ENCODE data around the gene SKI. TPM values are rescaled to one million over a fixed set of nuclear protein-coding genes. Genes with fewer than 3 reads are reported as not detected.

The SKI gene
- total RNA-seq, 1 experiment from 2014 or later = 38.2 TPM

- no peaks in the 10 kb centered on the region for H3K27me3 ChIP-seq (replicated peaks; ENCODE audit: control insufficient read depth, insufficient read depth, low read length)
- no peak for DNase-seq
- H3K9me3 ChIP-seq = no peaks in the 10 kb centered on the region
- Mint-ChIP-seq H3K4me3 (ENCODE audit: unreplicated experiment) (no peak overlapping the region), H3K36me3 (ENCODE audit: insufficient read depth, unreplicated experiment) (peaks cover 4% of the 10 kb centered on the region), H3K9me3 (ENCODE audit: unreplicated experiment) (no peaks in the 10 kb centered on the region), H3K4me1 (ENCODE audit: low read depth, unreplicated experiment) (no peaks in the 10 kb centered on the region), H3K27ac (ENCODE audit: unreplicated experiment) (no peak overlapping the region), H3K27me3 (ENCODE audit: insufficient read depth, unreplicated experiment) (no peaks in the 10 kb centered on the region)
- CTCF ChIA-PET = no interaction called here
- H3K4me3 ChIP-seq (ENCODE audit: low read depth, low read length) = no peak overlapping the region
- H3K4me1 ChIP-seq = no peaks in the 10 kb centered on the region
- TF ChIP-seq CTCF (IDR thresholded peaks at IDR 0.05; ENCODE audit: insufficient read depth in 1 of 2, low read depth in 1 of 2, low read length in 1 of 2, severe bottlenecking in 1 of 2, unreplicated experiment in 1 of 2) = no peak
- POLR2A ChIA-PET = no interaction called here
- intact Hi-C loops (cut with micrococcal nuclease; ENCODE audit: unreplicated experiment) = no loop called here
- BruUV-seq (replicated peaks) = no TSS peak
- H3K36me3 ChIP-seq (ENCODE audit: control insufficient read depth, insufficient read depth, low read length) = no peaks in the 10 kb centered on the region
Measured at GRCh38 chr1:2337081-2337480, 109.0 kb downstream of the SKI start.

GRCh38 chr1:2337501-2337900, 109.4 kb downstream of the SKI start:
- POLR2A ChIA-PET = no interaction called here
- Histone ChIP-seq H3K4me1 (no peaks in the 10 kb centered on the region), H3K9me3 (no peaks in the 10 kb centered on the region), H3K27me3 (replicated peaks; ENCODE audit: control insufficient read depth, insufficient read depth, low read length) (no peaks in the 10 kb centered on the region), H3K36me3 (ENCODE audit: control insufficient read depth, insufficient read depth, low read length) (no peaks in the 10 kb centered on the region), H3K4me3 (ENCODE audit: low read depth, low read length) (no peak overlapping the region)
- H3K27me3 Mint-ChIP-seq (ENCODE audit: insufficient read depth, unreplicated experiment) = no peaks in the 10 kb centered on the region
- CTCF ChIA-PET = no interaction called here
- H3K4me1 Mint-ChIP-seq (ENCODE audit: low read depth, unreplicated experiment) = no peaks in the 10 kb centered on the region
- no peaks in the 10 kb centered on the region for H3K9me3 Mint-ChIP-seq (ENCODE audit: unreplicated experiment)
- intact Hi-C loops (cut with micrococcal nuclease; ENCODE audit: unreplicated experiment) = no loop called here
- no peak overlapping the region for H3K4me3 Mint-ChIP-seq (ENCODE audit: unreplicated experiment)
- H3K36me3 Mint-ChIP-seq (ENCODE audit: insufficient read depth, unreplicated experiment) = peaks cover 4% of the 10 kb centered on the region
- BruUV-seq (replicated peaks) = no TSS peak
- DNase-seq = no peak
- no peak overlapping the region for H3K27ac Mint-ChIP-seq (ENCODE audit: unreplicated experiment)
- no peak for TF ChIP-seq CTCF (IDR thresholded peaks at IDR 0.05; ENCODE audit: insufficient read depth in 1 of 2, low read depth in 1 of 2, low read length in 1 of 2, severe bottlenecking in 1 of 2, unreplicated experiment in 1 of 2)

- Mint-ChIP-seq H3K27ac (ENCODE audit: unreplicated experiment) (no peak overlapping the region), H3K4me3 (ENCODE audit: unreplicated experiment) (no peak overlapping the region), H3K9me3 (ENCODE audit: unreplicated experiment) (no peaks in the 10 kb centered on the region), H3K36me3 (ENCODE audit: insufficient read depth, unreplicated experiment) (peaks cover 4% of the 10 kb centered on the region), H3K27me3 (ENCODE audit: insufficient read depth, unreplicated experiment) (no peaks in the 10 kb centered on the region), H3K4me1 (ENCODE audit: low read depth, unreplicated experiment) (no peaks in the 10 kb centered on the region)
- no peak for TF ChIP-seq CTCF (IDR thresholded peaks at IDR 0.05; ENCODE audit: insufficient read depth in 1 of 2, low read depth in 1 of 2, low read length in 1 of 2, severe bottlenecking in 1 of 2, unreplicated experiment in 1 of 2)
- DNase-seq = no peak
- Histone ChIP-seq H3K27me3 (replicated peaks; ENCODE audit: control insufficient read depth, insufficient read depth, low read length) (no peaks in the 10 kb centered on the region), H3K36me3 (ENCODE audit: control insufficient read depth, insufficient read depth, low read length) (no peaks in the 10 kb centered on the region), H3K4me1 (no peaks in the 10 kb centered on the region), H3K9me3 (no peaks in the 10 kb centered on the region), H3K4me3 (ENCODE audit: low read depth, low read length) (no peak overlapping the region)
- BruUV-seq (replicated peaks) = no TSS peak
- intact Hi-C loops (cut with micrococcal nuclease; ENCODE audit: unreplicated experiment) = no loop called here
- ChIA-PET POLR2A (no interaction called here), CTCF (no interaction called here)
Measured at GRCh38 chr1:2339206-2340085, 111.3 kb downstream of the SKI start.
